CD4-positive, alpha-beta T cell (primary cell): ENCODE data around the gene WDR27. TPM values are rescaled to one million over a fixed set of nuclear protein-coding genes. Genes with fewer than 3 reads are reported as not detected.

Experiments used
- ATAC-seq: fragments of 200-7000 bp; cut with Tn5 transposase; one replicate; pipeline ENCODE4 v1.10.0; 2022; ENCODE audit warnings: mild to moderate bottlenecking; ENCODE audit not compliant: poor library complexity
- CTCF ChIA-PET: fragments of 350-600 bp; sonication (Branson Sonifier 250); formaldehyde crosslinking; loops from one replicate; lab custom pipeline; 2021; ENCODE audit warnings: antibody characterized with exemption, inconsistent platforms; lab: Charles Lee
- POLR2A ChIA-PET: fragments of 350-600 bp; sonication (Branson Sonifier 250); formaldehyde crosslinking; loops from one replicate; lab custom pipeline; 2021; ENCODE audit warnings: antibody characterized with exemption, inconsistent platforms; lab: Charles Lee
- DNase-seq, 14 experiments: peaks; one replicate each; pipeline ENCODE4 v3.0.0-alpha.2; 2013 to 2020; ENCODE audit warnings: mixed read lengths in 2 of 14
- H3K27ac ChIP-seq, 2 donors: one replicate each; pipeline versions ENCODE4 v1.5.1 to v1.7.0; 2013; ENCODE audit warnings: low read length in 2 of 2, low read depth in 1 of 2, mild to moderate bottlenecking in 1 of 2
- H3K27me3 ChIP-seq, 2 experiments: 1 replicate in 1 of 2; 2 replicates in 1 of 2; pipeline versions ENCODE4 v1.6.1 to v1.7.0; 2013; ENCODE audit warnings: low read length in 2 of 2, control low read depth in 1 of 2, mild to moderate bottlenecking in 1 of 2, moderate library complexity in 1 of 2; ENCODE audit not compliant: insufficient read depth in 2 of 2, control insufficient read depth in 1 of 2
- H3K36me3 ChIP-seq: one replicate; pipeline ENCODE4 v1.6.1; 2013; ENCODE audit warnings: low read length, control low read depth; ENCODE audit not compliant: insufficient read depth
- H3K4me1 ChIP-seq: one replicate; pipeline ENCODE4 v1.6.1; 2013; ENCODE audit warnings: low read length, control low read depth; ENCODE audit not compliant: insufficient read depth
- H3K4me3 ChIP-seq: one replicate; pipeline ENCODE4 v1.5.1; 2013; ENCODE audit warnings: mild to moderate bottlenecking, low read length, moderate library complexity
- H3K9me3 ChIP-seq, 2 experiments: 1 replicate in 1 of 2; 2 replicates in 1 of 2; pipeline versions ENCODE4 v1.6.1 to v1.7.0; 2013; ENCODE audit warnings: low read length in 2 of 2, mild to moderate bottlenecking in 2 of 2, control low read depth in 1 of 2, moderate library complexity in 1 of 2; ENCODE audit not compliant: control insufficient read depth in 1 of 2, insufficient read depth in 1 of 2
- H3K27ac Mint-ChIP-seq: one replicate; pipeline ENCODE4 v1.8.0; 2020; ENCODE audit warnings: mixed read lengths
- H3K27me3 Mint-ChIP-seq: one replicate; pipeline ENCODE4 v1.8.0; 2021; ENCODE audit warnings: mixed read lengths
- H3K36me3 Mint-ChIP-seq: one replicate; pipeline ENCODE4 v1.8.0; 2021; ENCODE audit warnings: low read depth, mixed read lengths
- H3K4me1 Mint-ChIP-seq: one replicate; pipeline ENCODE4 v1.8.0; 2021; ENCODE audit warnings: low read depth, mixed read lengths
- H3K4me3 Mint-ChIP-seq: one replicate; pipeline ENCODE4 v1.8.0; 2020; ENCODE audit warnings: mild to moderate bottlenecking, mixed read lengths
- H3K9me3 Mint-ChIP-seq: one replicate; pipeline ENCODE4 v1.8.0; 2020; ENCODE audit warnings: mixed read lengths
- intact Hi-C, 2 experiments: fragments of 100-400 bp; cut with DNase I in 1 of 2; cut with micrococcal nuclease in 1 of 2; formaldehyde crosslinking; loops; one replicate each; pipeline versions ENCODE4 v1.15.1 to v1.9.0; 2023 to 2025; cut with DNase I, micrococcal nuclease
- total RNA-seq, 174 experiments: library from RNA in 2 of 174; stranded (reverse) in 2 of 174; gene quantifications; one replicate each; pipeline ENCODE4 v1.2.3 and lab custom pipeline; 2021 to 2026
- TF ChIP-seq, protein P1 (sequence below): fragments of 200-600 bp; IDR thresholded peaks from one replicate; pipeline ENCODE4 v1.8.0; 2022; ENCODE audit warnings: antibody characterized with exemption, mild to moderate bottlenecking

The WDR27 gene
- total RNA-seq, 2 experiments from 2014 or later, result 22.0 to 23.5 TPM

DNA sequence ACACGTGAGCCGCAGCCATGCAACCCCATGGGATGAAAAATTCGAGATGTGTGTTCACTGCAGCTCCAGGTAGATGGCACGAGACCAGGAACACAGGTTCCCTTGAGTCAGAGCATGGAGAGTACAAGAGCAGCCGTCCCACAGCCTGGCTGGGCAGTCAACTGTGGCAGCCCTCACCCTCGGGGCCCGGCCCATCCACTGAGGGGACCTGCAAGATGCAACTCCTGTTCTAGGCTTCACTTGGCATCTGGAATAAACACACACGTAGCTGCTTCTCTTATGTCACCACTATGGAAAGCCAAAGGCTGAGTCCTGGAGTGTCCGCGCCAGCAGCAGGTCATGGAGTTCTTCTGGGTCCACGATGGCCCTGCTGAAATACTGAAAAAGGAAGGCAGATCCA is 77.0 kb downstream of the WDR27 start:
- ATAC-seq (no peak), DNase-seq (no peak)
- Mint-ChIP-seq H3K36me3 (peaks cover 21% of the 10 kb centered on the region), H3K4me1 (no peaks in the 10 kb centered on the region), H3K27me3 (no peaks in the 10 kb centered on the region), H3K9me3 (no peaks in the 10 kb centered on the region), H3K27ac (no peak overlapping the region), H3K4me3 (no peak overlapping the region)
- no peaks in the 10 kb centered on the region for H3K36me3 ChIP-seq
- H3K4me3 ChIP-seq, result no peak overlapping the region
- POLR2A ChIA-PET, result no interaction called here
- intact Hi-C loops, result no loop called here
- CTCF ChIA-PET, result no interaction called here
- peaks cover 0 to 4% of the 10 kb centered on the region in 2 experiments for H3K9me3 ChIP-seq
- H3K4me1 ChIP-seq, result no peaks in the 10 kb centered on the region
- TF ChIP-seq, protein P1, sequence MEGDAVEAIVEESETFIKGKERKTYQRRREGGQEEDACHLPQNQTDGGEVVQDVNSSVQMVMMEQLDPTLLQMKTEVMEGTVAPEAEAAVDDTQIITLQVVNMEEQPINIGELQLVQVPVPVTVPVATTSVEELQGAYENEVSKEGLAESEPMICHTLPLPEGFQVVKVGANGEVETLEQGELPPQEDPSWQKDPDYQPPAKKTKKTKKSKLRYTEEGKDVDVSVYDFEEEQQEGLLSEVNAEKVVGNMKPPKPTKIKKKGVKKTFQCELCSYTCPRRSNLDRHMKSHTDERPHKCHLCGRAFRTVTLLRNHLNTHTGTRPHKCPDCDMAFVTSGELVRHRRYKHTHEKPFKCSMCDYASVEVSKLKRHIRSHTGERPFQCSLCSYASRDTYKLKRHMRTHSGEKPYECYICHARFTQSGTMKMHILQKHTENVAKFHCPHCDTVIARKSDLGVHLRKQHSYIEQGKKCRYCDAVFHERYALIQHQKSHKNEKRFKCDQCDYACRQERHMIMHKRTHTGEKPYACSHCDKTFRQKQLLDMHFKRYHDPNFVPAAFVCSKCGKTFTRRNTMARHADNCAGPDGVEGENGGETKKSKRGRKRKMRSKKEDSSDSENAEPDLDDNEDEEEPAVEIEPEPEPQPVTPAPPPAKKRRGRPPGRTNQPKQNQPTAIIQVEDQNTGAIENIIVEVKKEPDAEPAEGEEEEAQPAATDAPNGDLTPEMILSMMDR, result no peak
- H3K27me3 ChIP-seq, result no peaks in the 10 kb centered on the region
- H3K27ac ChIP-seq, result no peak overlapping the region

GRCh38 chr6:169623975-169624374 is 77.9 kb downstream of the WDR27 start:
- no peak for DNase-seq
- no peak overlapping the region for H3K4me3 Mint-ChIP-seq
- Histone ChIP-seq H3K27me3 (no peaks in the 10 kb centered on the region), H3K9me3 (peaks cover 0 to 4% of the 10 kb centered on the region in 2 experiments), H3K36me3 (no peaks in the 10 kb centered on the region), H3K27ac (no peak overlapping the region), H3K4me1 (no peaks in the 10 kb centered on the region), H3K4me3 (no peak overlapping the region)
- peaks cover 21% of the 10 kb centered on the region for H3K36me3 Mint-ChIP-seq
- no peaks in the 10 kb centered on the region for H3K9me3 Mint-ChIP-seq
- H3K27ac Mint-ChIP-seq, result no peak overlapping the region
- TF ChIP-seq, protein P1, result no peak
- CTCF ChIA-PET, result no interaction called here
- no peak for ATAC-seq
- no peaks in the 10 kb centered on the region for H3K4me1 Mint-ChIP-seq
- POLR2A ChIA-PET, result no interaction called here
- intact Hi-C loops, result no loop called here
- no peaks in the 10 kb centered on the region for H3K27me3 Mint-ChIP-seq

GRCh38 chr6:169623343-169623742 is 78.5 kb downstream of the WDR27 start:
- H3K36me3 Mint-ChIP-seq, result peaks cover 16% of the 10 kb centered on the region
- ChIA-PET CTCF (no interaction called here), POLR2A (no interaction called here)
- DNase-seq, result no peak
- no peaks in the 10 kb centered on the region for H3K4me1 Mint-ChIP-seq
- intact Hi-C loops, result no loop called here
- Histone ChIP-seq H3K36me3 (no peaks in the 10 kb centered on the region), H3K9me3 (peaks cover 0 to 4% of the 10 kb centered on the region in 2 experiments), H3K27ac (no peak overlapping the region), H3K27me3 (no peaks in the 10 kb centered on the region), H3K4me3 (no peak overlapping the region), H3K4me1 (no peaks in the 10 kb centered on the region)
- no peak overlapping the region for H3K4me3 Mint-ChIP-seq
- TF ChIP-seq, protein P1, result no peak
- no peak overlapping the region for H3K27ac Mint-ChIP-seq
- no peaks in the 10 kb centered on the region for H3K9me3 Mint-ChIP-seq
- no peak for ATAC-seq
- H3K27me3 Mint-ChIP-seq, result no peaks in the 10 kb centered on the region
